Smooth muscle cell (in vitro differentiated cells): Measurements from ENCODE around the gene ADCY6. TPM values are rescaled to one million over a fixed set of nuclear protein-coding genes. Genes with fewer than 3 reads are reported as not detected.

Source experiments
- DNase-seq: peaks from one replicate; lab custom pipeline; 2025; ENCODE audit not compliant: unreplicated experiment; lab: John Stamatoyannopoulos, UW
- H2AFZ ChIP-seq: fragments of 200-600 bp; sonication (generic); 2 replicates; pipeline ENCODE4 v1.6.0; 2016; ENCODE audit warnings: antibody characterized with exemption, low read depth, mild to moderate bottlenecking
- H3F3A ChIP-seq: fragments of 200-600 bp; sonication (generic); 2 replicates; pipeline ENCODE4 v1.6.0; 2017; ENCODE audit warnings: antibody characterized with exemption, low read depth
- H3K27ac ChIP-seq: fragments of 200-600 bp; sonication (generic); 2 replicates; pipeline ENCODE4 v1.5.1; 2016; ENCODE audit warnings: low read depth, mild to moderate bottlenecking
- H3K27me3 ChIP-seq: fragments of 200-600 bp; sonication (generic); 2 replicates; pipeline ENCODE4 v1.6.1; 2016; ENCODE audit warnings: low read depth, mild to moderate bottlenecking
- H3K36me3 ChIP-seq: fragments of 200-600 bp; sonication (generic); 2 replicates; pipeline ENCODE4 v1.5.1; 2016; ENCODE audit warnings: low read depth
- H3K4me1 ChIP-seq: fragments of 200-600 bp; sonication (generic); 2 replicates; pipeline ENCODE4 v1.5.1; 2016; ENCODE audit warnings: low read depth
- H3K4me2 ChIP-seq: fragments of 200-600 bp; sonication (generic); 2 replicates; pipeline ENCODE4 v1.6.0; 2016; ENCODE audit warnings: mild to moderate bottlenecking
- H3K4me3 ChIP-seq: fragments of 200-600 bp; sonication (generic); 2 replicates; pipeline ENCODE4 v1.5.1; 2016; ENCODE audit warnings: mild to moderate bottlenecking
- H3K79me2 ChIP-seq: fragments of 200-600 bp; sonication (generic); 2 replicates; pipeline ENCODE4 v1.6.0; 2016; ENCODE audit warnings: low read depth, mild to moderate bottlenecking
- H3K9ac ChIP-seq: fragments of 200-600 bp; sonication (generic); 2 replicates; pipeline ENCODE4 v1.6.0; 2016; ENCODE audit warnings: low read depth
- H3K9me3 ChIP-seq: fragments of 200-600 bp; sonication (generic); replicated peaks from 2 replicates; pipeline ENCODE4 v1.5.1; 2016; ENCODE audit warnings: low read depth
- H4K20me1 ChIP-seq: fragments of 200-600 bp; sonication (generic); 2 replicates; pipeline ENCODE4 v1.6.0; 2016; ENCODE audit warnings: low read depth
- WGBS: methylation state at CpG from one replicate; pipeline ENCODE4 v1.1.7; 2016; ENCODE audit warnings: low lambda C conversion rate; 5-methylcytosine and 5-hydroxymethylcytosine counted together
- polyA plus RNA-seq: library from polyadenylated mRNA; unstranded; fragments of >200 nt; fragmentation: Nextera tagmentation; extraction: Ambion mirVana; gene quantifications from 2 replicates; pipeline ENCODE4 v1.2.1, GENCODE V29; 2016
- total RNA-seq: library from RNA; depleted of rRNA; stranded (reverse); fragments of >200 nt; gene quantifications from 2 replicates; pipeline ENCODE4 v1.2.3, GENCODE V29; 2014
- TF ChIP-seq, protein P1 (sequence below): fragments of 200-600 bp; sonication (generic); IDR thresholded peaks from 2 replicates; pipeline ENCODE4 v1.5.1; 2017; ENCODE audit warnings: borderline replicate concordance, mild to moderate bottlenecking, antibody characterized with exemption; ENCODE audit not compliant: insufficient read depth, poor library complexity, severe bottlenecking

ADCY6 gene
- total and polyA plus RNA-seq, 2 experiments from 2014 or later = 21.5 to 23.4 TPM

DNA sequence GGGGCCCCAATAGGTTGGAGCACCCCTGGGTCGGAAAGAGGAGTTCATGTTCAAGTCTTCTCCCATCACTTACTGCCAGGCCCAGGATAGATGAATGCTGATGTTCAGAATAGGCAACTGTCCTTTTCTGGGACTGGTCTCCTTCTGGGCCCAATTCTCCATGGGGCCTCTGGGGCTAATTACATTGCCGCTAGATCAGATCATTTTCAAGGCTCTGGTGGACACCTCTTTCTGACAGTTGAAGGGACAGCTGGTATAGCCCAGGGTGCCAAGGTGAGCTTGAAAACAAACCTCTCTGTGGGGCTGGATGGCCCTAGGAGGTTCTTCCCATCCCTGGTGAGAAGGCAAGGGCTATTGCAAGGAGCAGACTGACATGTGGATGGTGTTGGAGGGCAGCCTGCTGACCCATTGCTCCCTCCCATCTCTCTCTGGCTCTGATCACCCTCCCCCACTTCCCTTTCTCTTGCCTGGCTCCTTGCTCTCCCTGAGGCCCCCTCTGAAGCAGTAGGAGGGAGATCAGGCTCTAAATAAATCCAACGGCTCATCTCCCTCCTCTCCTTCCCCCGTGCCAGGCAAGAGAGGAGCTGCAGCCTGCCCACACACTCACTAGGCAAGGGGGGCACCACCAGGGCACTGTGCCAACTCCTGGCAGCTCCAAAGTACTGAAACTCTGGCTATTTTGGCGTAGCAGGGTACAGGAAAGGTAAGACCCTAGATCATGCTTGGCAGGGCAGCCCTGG is 31.3 kb upstream of the ADCY6 start:
- Histone ChIP-seq H4K20me1 (peaks cover 13% of the 10 kb centered on the region), H2AFZ (no peak overlapping the region), H3K4me3 (no peak overlapping the region), H3K9ac (no peak overlapping the region), H3K27me3 (no peaks in the 10 kb centered on the region), H3K79me2 (no peaks in the 10 kb centered on the region), H3F3A (no peaks in the 10 kb centered on the region), H3K9me3 (no peaks in the 10 kb centered on the region), H3K36me3 (no peaks in the 10 kb centered on the region), H3K4me1 (peaks cover 25% of the 10 kb centered on the region), H3K27ac (no peak overlapping the region), H3K4me2 (peak overlapping the region; percentile 96)
- TF ChIP-seq, protein P1, sequence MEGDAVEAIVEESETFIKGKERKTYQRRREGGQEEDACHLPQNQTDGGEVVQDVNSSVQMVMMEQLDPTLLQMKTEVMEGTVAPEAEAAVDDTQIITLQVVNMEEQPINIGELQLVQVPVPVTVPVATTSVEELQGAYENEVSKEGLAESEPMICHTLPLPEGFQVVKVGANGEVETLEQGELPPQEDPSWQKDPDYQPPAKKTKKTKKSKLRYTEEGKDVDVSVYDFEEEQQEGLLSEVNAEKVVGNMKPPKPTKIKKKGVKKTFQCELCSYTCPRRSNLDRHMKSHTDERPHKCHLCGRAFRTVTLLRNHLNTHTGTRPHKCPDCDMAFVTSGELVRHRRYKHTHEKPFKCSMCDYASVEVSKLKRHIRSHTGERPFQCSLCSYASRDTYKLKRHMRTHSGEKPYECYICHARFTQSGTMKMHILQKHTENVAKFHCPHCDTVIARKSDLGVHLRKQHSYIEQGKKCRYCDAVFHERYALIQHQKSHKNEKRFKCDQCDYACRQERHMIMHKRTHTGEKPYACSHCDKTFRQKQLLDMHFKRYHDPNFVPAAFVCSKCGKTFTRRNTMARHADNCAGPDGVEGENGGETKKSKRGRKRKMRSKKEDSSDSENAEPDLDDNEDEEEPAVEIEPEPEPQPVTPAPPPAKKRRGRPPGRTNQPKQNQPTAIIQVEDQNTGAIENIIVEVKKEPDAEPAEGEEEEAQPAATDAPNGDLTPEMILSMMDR = no peak
- no peak for DNase-seq
- 78% methylated on average over 5 of the region's 5 CpGs for WGBS

DNA sequence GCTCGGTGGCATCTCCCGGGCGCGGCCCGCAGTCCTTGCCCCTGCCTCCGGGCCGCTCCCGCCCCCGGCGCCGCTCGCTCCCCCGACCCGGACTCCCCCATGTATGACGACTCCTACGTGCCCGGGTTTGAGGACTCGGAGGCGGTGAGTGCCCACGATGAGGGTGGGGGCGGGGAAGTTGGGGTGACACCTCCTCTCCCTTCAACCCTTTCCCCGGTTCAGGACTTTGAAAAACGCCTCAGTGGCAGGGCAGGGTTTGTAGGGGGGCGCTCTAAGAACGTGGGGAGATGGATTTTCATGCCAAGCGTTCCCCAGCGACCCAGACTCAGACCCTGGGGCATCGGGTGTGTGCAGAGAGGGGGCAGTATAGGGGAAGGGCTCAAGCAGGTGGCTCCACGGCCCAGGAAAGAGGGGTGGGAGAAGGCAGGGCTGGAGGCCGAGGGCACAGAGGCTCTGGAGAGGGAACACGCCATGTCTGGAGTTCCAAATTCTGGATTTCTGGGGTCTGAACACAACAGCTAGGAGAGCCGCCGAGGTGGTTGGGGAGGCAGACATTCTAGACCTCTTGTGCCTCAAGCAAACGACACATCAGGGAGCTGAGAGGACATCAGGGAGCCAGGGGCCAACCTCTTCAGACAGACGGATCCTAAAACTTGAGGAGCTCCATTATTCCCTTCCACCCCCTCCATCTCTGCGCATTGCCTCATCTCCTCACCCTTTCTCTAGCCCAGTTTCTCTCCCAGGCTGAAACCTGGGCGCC is 30.1 kb upstream of the ADCY6 start:
- H2AFZ ChIP-seq = no peak overlapping the region
- H3K4me1 ChIP-seq = peaks cover 25% of the 10 kb centered on the region
- no peak overlapping the region for H3K27ac ChIP-seq
- H4K20me1 ChIP-seq = peaks cover 13% of the 10 kb centered on the region
- H3K4me2 ChIP-seq = peak overlapping the region; percentile 96
- TF ChIP-seq, protein P1 = no peak
- no peaks in the 10 kb centered on the region for H3K9me3 ChIP-seq
- 23% methylated on average over 21 of the region's 37 CpGs for whole genome bisulfite sequencing
- H3K27me3 ChIP-seq = no peaks in the 10 kb centered on the region
- H3K4me3 ChIP-seq = peak overlapping the region; percentile 87
- H3F3A ChIP-seq = no peaks in the 10 kb centered on the region
- no peaks in the 10 kb centered on the region for H3K36me3 ChIP-seq
- peak overlapping the region; percentile 56 for H3K9ac ChIP-seq
- DNase-seq = no peak
- H3K79me2 ChIP-seq = no peaks in the 10 kb centered on the region

DNA sequence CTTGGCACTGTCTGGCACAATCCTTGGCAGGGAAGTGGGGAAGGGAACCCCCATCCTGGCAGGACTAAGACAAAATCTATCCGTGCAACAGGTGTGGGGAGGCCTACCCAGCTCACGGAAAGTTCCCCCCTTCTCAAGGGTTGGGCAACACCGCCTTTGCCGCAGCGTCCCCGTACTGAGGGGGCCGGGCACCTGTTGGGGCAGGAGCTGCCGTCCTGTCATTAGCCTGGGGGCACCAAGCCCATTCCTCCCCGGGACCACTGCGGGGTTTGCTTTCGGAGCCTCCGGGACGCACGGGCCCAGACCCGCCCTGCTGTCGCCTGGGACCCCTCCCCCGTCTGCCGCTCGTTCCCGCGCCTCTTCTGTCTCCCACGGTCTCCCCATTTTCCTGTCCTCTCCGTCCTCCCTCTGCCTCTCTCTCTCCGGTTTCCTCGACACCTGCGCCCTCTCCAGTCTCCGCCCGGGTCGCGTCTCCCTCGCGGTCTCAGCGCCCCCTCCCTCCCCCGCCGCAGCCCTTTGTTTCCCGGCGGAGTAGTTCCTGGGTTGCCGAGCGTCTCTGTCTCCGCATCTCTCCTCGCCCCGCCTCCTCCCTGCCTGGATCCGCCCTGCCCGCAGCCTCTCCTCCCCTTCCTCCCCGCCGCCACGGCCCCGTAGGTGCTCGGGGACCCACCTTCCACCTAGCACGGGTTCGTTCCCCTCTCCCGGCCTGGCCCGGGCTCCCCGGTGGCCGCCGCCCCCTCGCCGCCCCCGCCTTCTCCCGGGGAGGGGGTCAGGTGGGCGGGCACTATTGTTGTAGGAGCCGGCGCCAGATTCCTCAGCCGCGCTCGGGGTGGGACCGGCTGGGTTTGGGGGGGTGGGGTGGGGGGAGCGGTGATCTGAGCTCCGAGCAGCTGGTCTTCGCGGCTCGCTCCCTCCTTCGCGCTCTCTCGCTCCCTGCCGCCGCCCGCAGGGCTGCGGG is 29.3 kb upstream of the ADCY6 start, which contains the start of gene CACNB3:
CACNB3 (plus strand) TSS at position 624 of the 958 bp plus-strand sequence. CDS start 434 bp downstream, outside the sequence.
- Histone ChIP-seq H3K27me3 (no peaks in the 10 kb centered on the region), H3K27ac (no peak within 1 kb of the TSS), H3K9me3 (no peaks in the 10 kb centered on the region), H4K20me1 (peaks cover 13% of the 10 kb centered on the region), H2AFZ (peak within 1 kb of the TSS; percentile 91), H3K79me2 (no peaks in the 10 kb centered on the region), H3K4me1 (peaks cover 34% of the 10 kb centered on the region), H3F3A (no peaks in the 10 kb centered on the region), H3K9ac (peak within 1 kb of the TSS; percentile 56), H3K4me3 (peak within 1 kb of the TSS; percentile 87), H3K4me2 (peak within 1 kb of the TSS; percentile 96), H3K36me3 (no peaks in the 10 kb centered on the region)
- TF ChIP-seq, protein P1 = no peak
- no peak for DNase-seq
- WGBS = 3% methylated on average over 8 of the region's 79 CpGs
